Duodenal mucosa (tissue), 2 donors: ENCODE measurements around the gene SPG7.
"Not testable (repeated sequence)": the region's sequence is repeated elsewhere in the genome, so short reads cannot be mapped to it uniquely, and the experiment has no call there.

ENCODE experiments used
- H3K27ac ChIP-seq: one replicate; pipeline ENCODE4 v1.7.0; 2013; ENCODE audit warnings: low read depth, low read length
- H3K27me3 ChIP-seq, 2 donors: one replicate each; pipeline ENCODE4 v1.7.0; 2013; ENCODE audit warnings: low read length in 2 of 2, control low read depth in 1 of 2; ENCODE audit not compliant: insufficient read depth in 2 of 2, control insufficient read depth in 1 of 2
- H3K36me3 ChIP-seq, 2 donors: one replicate each; pipeline ENCODE4 v1.7.0; 2013; ENCODE audit warnings: low read length in 2 of 2, control low read depth in 1 of 2; ENCODE audit not compliant: insufficient read depth in 2 of 2, control insufficient read depth in 1 of 2
- H3K4me1 ChIP-seq, 2 donors: one replicate each; pipeline ENCODE4 v1.7.0; 2013; ENCODE audit warnings: low read length in 2 of 2, control low read depth in 1 of 2; ENCODE audit not compliant: insufficient read depth in 2 of 2, control insufficient read depth in 1 of 2
- H3K4me3 ChIP-seq, 2 donors: one replicate each; pipeline ENCODE4 v1.7.0; 2013; ENCODE audit warnings: low read length in 2 of 2, low read depth in 1 of 2
- H3K9ac ChIP-seq, 2 donors: one replicate each; pipeline ENCODE4 v1.7.0; 2013; ENCODE audit warnings: low read length in 2 of 2, low read depth in 1 of 2
- H3K9me3 ChIP-seq, 2 donors: one replicate each; pipeline ENCODE4 v1.7.0; 2013; ENCODE audit warnings: low read length in 2 of 2, control low read depth in 1 of 2; ENCODE audit not compliant: control insufficient read depth in 1 of 2

SPG7 gene

GRCh38 chr16:89567656-89568594 lies 59.7 kb downstream of the SPG7 start:
- no peaks in the 10 kb centered on the region for H3K9me3 ChIP-seq
- H3K36me3 ChIP-seq = peaks cover 17 to 20% of the 10 kb centered on the region in 2 donors
- peaks cover 13 to 22% of the 10 kb centered on the region in 2 donors for H3K27me3 ChIP-seq
- no peak overlapping the region for H3K4me3 ChIP-seq
- H3K9ac ChIP-seq = no peak overlapping the region
- H3K27ac ChIP-seq = no peak overlapping the region
- H3K4me1 ChIP-seq = peaks cover 41 to 45% of the 10 kb centered on the region in 2 donors

DNA sequence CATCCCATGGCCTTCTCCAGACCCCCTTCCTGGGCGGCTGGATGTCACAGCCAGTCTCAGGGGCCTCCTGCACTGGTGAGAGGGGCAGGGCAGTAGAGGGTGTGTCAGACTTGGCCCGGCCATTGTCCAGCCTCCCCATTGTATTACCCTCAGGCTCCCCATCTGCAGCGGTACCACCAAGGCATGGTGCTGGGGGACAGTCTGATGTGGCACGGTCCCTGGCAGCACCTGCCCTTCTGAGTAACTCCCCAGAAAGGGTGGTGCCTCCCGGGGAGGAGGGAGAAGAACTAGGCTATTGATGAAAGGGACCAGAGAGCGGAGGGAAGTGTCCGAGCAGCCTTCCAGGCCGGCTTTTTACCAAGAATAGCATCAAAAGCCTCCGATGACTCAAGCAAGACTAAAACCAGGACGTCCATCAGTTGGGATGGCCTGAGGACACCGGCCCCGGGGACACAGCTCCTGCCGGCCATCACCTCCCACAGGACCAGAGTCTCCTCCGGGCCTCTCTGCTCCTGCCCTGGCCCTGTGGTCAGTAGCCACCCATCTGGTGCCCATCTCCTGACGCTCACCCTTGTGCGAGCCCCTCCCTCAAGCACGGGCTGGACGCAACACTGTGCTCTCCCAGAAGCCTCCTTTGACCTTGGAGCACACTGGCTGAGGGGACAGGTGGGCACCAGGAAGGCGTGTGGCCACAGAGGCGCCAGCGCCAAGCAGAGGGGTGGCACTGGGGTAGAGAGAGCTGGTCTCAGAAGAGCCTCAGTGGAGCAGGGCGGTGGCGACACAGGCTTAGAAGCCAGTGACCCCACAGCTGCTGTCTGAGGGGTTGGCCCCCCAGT lies 61.5 kb downstream of the SPG7 start:
- no peak overlapping the region for H3K27ac ChIP-seq
- no peak overlapping the region for H3K4me3 ChIP-seq
- H3K4me1 ChIP-seq = peaks cover 24 to 33% of the 10 kb centered on the region in 2 donors
- no peak overlapping the region for H3K9ac ChIP-seq
- peaks cover 2% of the 10 kb centered on the region in 2 donors for H3K36me3 ChIP-seq
- peaks cover 22 to 25% of the 10 kb centered on the region in 2 donors for H3K27me3 ChIP-seq
- H3K9me3 ChIP-seq = no peaks in the 10 kb centered on the region

GRCh38 chr16:89570342-89570923 lies 62.2 kb downstream of the SPG7 start:
- Histone ChIP-seq H3K27ac (no peak overlapping the region), H3K36me3 (no peaks in the 10 kb centered on the region), H3K9me3 (no peaks in the 10 kb centered on the region), H3K4me3 (no peak overlapping the region), H3K9ac (no peak overlapping the region), H3K4me1 (peaks cover 17 to 32% of the 10 kb centered on the region in 2 donors), H3K27me3 (peaks cover 22 to 25% of the 10 kb centered on the region in 2 donors)

GRCh38 chr16:89570983-89571598 lies 62.9 kb downstream of the SPG7 start:
- H3K36me3 ChIP-seq, H3K4me3 ChIP-seq, H3K27ac ChIP-seq, H3K9me3 ChIP-seq, H3K9ac ChIP-seq: not testable (repeated sequence)
- Histone ChIP-seq H3K4me1 (peaks cover 11 to 25% of the 10 kb centered on the region in 2 donors), H3K27me3 (peaks cover 22 to 25% of the 10 kb centered on the region in 2 donors)

DNA sequence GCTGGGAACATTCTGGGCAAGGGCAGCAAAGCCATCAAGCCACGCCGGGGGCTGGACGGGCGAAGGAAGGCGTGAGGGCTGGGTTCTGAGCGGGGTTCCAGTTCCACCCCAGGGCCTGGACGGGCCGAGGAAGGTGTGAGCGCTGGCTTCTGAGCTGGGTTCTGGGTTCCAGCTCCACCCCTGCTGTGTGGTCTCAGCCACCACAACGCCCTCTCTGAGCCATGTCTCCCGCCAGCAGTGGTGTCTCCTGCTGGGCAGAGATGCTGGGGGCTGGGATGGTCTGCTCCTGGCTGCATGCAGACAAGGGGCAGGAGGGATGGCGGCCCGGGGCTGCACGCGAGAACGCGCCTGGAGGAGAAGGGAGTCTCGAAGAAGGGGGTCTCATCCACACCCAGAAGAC lies 63.4 kb downstream of the SPG7 start:
- Histone ChIP-seq H3K27me3 (peaks cover 22 to 25% of the 10 kb centered on the region in 2 donors), H3K9ac (no peak overlapping the region), H3K4me3 (no peak overlapping the region), H3K27ac (no peak overlapping the region), H3K4me1 (peaks cover 11 to 24% of the 10 kb centered on the region in 2 donors), H3K9me3 (no peaks in the 10 kb centered on the region), H3K36me3 (no peaks in the 10 kb centered on the region)

- H3K9ac ChIP-seq = no peak overlapping the region
- peaks cover 22 to 25% of the 10 kb centered on the region in 2 donors for H3K27me3 ChIP-seq
These were observed 63.9 kb downstream of the SPG7 start for GRCh38 chr16:89572073-89572484.

DNA sequence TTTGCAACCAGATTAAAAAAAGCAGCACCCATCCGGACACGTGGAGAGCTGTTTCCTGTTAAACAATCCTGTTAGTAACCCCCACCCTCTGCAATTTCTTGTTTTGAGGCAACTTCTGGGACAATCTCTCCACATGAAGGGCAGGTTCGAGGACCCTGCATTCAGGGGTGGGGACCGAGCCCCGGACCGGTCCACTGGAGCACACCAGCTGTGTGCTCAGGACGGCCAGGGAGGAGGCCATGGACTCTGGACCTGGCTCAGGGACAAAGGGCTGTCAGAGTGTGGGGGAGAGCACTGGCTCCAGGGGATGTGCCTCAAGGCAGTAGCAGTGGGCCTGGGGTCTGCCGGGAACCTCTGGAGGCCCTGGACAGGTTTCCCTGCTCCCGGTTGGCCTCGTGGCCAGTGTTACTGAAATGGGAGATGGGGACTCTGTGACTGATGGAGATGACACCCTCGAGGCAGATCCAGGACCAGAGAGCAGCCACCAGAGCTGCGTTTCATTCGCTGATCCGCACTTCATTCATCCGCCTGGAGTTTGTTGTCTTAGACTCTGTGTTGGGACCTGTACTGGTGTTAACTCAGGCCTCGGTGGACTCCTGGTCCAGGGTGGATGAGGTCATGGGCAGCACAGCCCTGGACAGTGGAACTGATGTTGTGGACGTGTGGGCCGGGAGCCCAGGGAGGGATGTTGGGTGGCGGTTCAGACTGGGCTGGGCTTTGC lies 64.4 kb downstream of the SPG7 start:
- no peak overlapping the region for H3K4me3 ChIP-seq
- no peak overlapping the region for H3K27ac ChIP-seq
- H3K27me3 ChIP-seq = peaks cover 22 to 25% of the 10 kb centered on the region in 2 donors
- peaks cover 11 to 24% of the 10 kb centered on the region in 2 donors for H3K4me1 ChIP-seq
- H3K9me3 ChIP-seq = no peaks in the 10 kb centered on the region
- no peaks in the 10 kb centered on the region for H3K36me3 ChIP-seq
- no peak overlapping the region for H3K9ac ChIP-seq

More at GRCh38 chr16:89572073-89572484, 63.9 kb downstream of the SPG7 start:
- no peak overlapping the region for H3K4me3 ChIP-seq
- no peaks in the 10 kb centered on the region for H3K9me3 ChIP-seq
- peaks cover 11 to 24% of the 10 kb centered on the region in 2 donors for H3K4me1 ChIP-seq
- no peaks in the 10 kb centered on the region for H3K36me3 ChIP-seq
- H3K27ac ChIP-seq = no peak overlapping the region

DNA sequence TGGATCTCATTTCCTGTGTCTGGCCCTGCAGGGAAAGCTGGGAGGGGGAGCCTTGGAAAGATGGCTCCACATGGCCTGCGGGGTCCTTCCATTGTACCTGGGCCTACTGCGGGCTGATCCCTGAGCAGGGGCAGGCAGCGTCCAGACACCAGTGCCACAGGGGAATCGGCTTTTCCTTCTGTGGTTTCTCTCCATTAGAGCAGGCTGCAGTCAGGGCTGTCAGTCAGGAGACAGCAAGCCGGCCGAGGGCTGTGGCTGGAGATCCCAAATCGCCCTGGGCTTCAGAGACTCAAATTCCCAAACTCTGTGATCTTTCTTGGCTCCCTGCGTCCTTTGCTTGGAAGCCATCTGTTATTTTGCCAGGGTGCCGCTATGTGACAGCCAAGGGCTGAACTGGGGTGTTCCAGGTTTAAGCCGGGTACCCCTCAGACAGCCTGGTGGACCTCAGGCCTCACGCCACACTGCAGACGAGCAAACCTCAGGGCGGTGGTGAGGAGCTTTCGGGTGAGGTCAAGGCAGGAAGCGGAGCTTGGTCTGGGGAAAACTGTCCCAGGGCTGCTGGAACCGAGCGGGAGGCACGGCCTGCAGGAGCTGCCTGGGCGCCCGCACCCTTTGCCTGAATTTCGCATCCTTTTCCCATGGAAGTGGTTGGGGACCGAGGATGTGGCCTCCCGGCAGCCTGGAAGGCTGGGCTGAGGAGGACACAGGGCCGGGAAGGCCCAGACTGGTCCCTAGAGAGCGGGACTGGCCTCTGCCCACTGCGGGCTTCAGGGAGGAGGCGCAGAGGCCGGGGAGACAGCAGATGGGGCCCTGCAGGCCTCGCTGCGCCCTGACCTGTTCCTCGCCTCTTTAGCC lies 65.8 kb downstream of the SPG7 start:
- Histone ChIP-seq H3K4me1 (peaks cover 11 to 24% of the 10 kb centered on the region in 2 donors), H3K9me3 (no peaks in the 10 kb centered on the region), H3K27me3 (peaks cover 22 to 25% of the 10 kb centered on the region in 2 donors), H3K4me3 (peak overlapping the region; percentile 15 to 32), H3K27ac (no peak overlapping the region), H3K36me3 (no peaks in the 10 kb centered on the region), H3K9ac (no peak overlapping the region)
